ES-I3 (cell line): Measurements from ENCODE around the gene CD47.
A peak's percentile ranks its signal among the peaks of the same experiment; 100 is the strongest.

ENCODE experiments used
- H3K36me3 ChIP-seq: 2 replicates; pipeline ENCODE4 v1.6.1; 2013; ENCODE audit warnings: mild to moderate bottlenecking, low read length, control low read depth, moderate library complexity; ENCODE audit not compliant: insufficient read depth
- H3K4me1 ChIP-seq: 2 replicates; pipeline ENCODE4 v1.6.1; 2013; ENCODE audit warnings: mild to moderate bottlenecking, control low read depth, low read length; ENCODE audit not compliant: insufficient read depth
- H3K9ac ChIP-seq: 2 replicates; pipeline ENCODE4 v1.6.1; 2013; ENCODE audit warnings: low read depth, mild to moderate bottlenecking, low read length, moderate library complexity
- H3K9me3 ChIP-seq: 2 replicates; pipeline ENCODE4 v1.6.1; 2013; ENCODE audit warnings: mild to moderate bottlenecking, low read length, moderate library complexity; ENCODE audit not compliant: control insufficient read depth, insufficient read depth

Gene CD47

GRCh38 chr3:108090701-108091497 lies at the start of gene CD47:
TSS of gene CD47 (minus strand) at chr3:108091031. CDS start at chr3:108090908, 123 bp downstream.
- Histone ChIP-seq H3K36me3 (no peaks in the 10 kb centered on the region), H3K9ac (peak within 1 kb of the TSS; percentile 99), H3K4me1 (no peaks in the 10 kb centered on the region), H3K9me3 (peaks cover 5% of the 10 kb centered on the region; the same call in 1 of the 2 replicates)

- no peaks in the 10 kb centered on the region for H3K4me1 ChIP-seq
- no peak overlapping the region for H3K9ac ChIP-seq
- no peaks in the 10 kb centered on the region for H3K36me3 ChIP-seq
- H3K9me3 ChIP-seq = no peaks in the 10 kb centered on the region
Observed at GRCh38 chr3:108137460-108137814, 46.6 kb upstream of the CD47 start.

- Histone ChIP-seq H3K36me3 (no peaks in the 10 kb centered on the region), H3K9ac (no peak overlapping the region), H3K9me3 (no peaks in the 10 kb centered on the region), H3K4me1 (no peaks in the 10 kb centered on the region)
Observed at GRCh38 chr3:108136561-108137459, 46.0 kb upstream of the CD47 start.

GRCh38 chr3:108134555-108134880 lies 43.7 kb upstream of the CD47 start:
- Histone ChIP-seq H3K36me3 (no peaks in the 10 kb centered on the region), H3K9me3 (no peaks in the 10 kb centered on the region), H3K4me1 (no peaks in the 10 kb centered on the region), H3K9ac (no peak overlapping the region)

GRCh38 chr3:108133858-108134554 lies 43.2 kb upstream of the CD47 start:
- no peaks in the 10 kb centered on the region for H3K4me1 ChIP-seq
- no peaks in the 10 kb centered on the region for H3K9me3 ChIP-seq
- no peaks in the 10 kb centered on the region for H3K36me3 ChIP-seq
- no peak overlapping the region for H3K9ac ChIP-seq

- Histone ChIP-seq H3K36me3 (no peaks in the 10 kb centered on the region), H3K9me3 (no peaks in the 10 kb centered on the region), H3K4me1 (no peaks in the 10 kb centered on the region), H3K9ac (no peak overlapping the region)
Observed at GRCh38 chr3:108133048-108133369, 42.2 kb upstream of the CD47 start.

DNA sequence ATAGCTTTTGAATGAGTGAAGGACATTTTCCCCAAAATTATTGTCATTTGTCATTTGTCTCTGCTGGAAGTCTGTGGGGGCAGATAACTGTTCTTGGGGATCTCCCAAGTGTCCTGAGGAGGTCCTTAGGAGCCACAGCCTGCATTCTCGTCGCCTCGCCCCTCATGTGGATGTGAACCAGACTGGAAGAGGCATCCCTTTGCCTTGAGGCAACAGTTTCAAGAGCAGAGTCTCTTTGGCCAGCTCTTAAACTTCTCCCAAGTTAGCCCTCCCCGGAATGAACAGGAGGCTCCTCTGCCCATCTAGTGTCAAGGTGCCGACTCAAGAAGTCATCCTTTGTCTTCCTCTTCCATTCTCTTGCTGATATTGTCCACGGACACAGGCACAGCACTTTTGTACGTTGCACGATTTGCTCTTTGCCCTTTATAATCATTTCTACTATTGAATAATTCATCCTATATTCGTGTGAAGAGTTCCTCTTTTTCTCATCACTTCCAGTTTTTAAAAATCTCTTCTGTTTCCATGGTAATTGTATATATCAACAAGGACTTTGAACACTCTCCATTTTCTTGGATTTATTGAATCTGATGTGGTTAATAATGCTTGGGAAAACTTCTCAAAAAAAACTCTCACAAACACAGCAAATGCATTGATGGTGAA lies 40.8 kb upstream of the CD47 start:
- Histone ChIP-seq H3K9ac (no peak overlapping the region), H3K36me3 (no peaks in the 10 kb centered on the region), H3K4me1 (no peaks in the 10 kb centered on the region), H3K9me3 (no peaks in the 10 kb centered on the region)

DNA sequence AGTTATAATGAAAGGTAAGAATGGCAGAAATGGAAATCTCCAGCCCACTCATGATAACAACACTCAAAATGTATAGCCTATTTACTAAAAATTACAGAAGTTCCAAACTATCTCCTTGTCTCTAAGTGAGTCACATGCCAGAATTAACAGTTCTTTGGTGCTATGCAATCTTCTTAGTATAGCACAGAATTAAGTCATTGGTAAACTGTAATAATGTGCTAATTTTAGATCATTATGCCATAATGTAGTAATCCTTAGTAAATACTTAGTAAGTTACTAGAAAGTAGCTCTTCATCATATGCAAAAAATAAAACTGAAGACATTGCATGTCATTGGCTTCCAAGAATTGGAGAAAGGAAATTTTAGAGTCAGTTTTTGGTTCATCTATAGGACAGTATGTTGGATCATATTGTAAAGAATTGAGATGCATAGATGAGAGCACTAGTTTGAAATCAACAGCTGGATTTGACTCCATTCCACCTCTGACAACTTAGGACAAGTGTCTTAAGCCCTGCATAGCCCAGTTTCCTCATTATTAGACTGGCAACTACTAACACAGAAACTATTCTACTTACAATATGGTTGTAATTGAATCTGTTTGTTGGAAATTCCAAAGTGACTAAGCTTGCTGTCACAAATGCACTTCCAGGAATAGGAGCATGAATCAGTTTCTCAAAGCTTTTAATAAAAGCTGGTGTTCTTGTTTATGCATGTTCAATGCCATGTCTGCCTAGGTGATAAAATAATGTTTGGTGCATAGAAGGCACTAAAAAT lies 40.1 kb upstream of the CD47 start:
- Histone ChIP-seq H3K4me1 (no peaks in the 10 kb centered on the region), H3K9ac (no peak overlapping the region), H3K36me3 (no peaks in the 10 kb centered on the region), H3K9me3 (no peaks in the 10 kb centered on the region)

GRCh38 chr3:108130236-108130635 lies 39.4 kb upstream of the CD47 start:
- no peaks in the 10 kb centered on the region for H3K9me3 ChIP-seq
- no peak overlapping the region for H3K9ac ChIP-seq
- H3K36me3 ChIP-seq = no peaks in the 10 kb centered on the region
- no peaks in the 10 kb centered on the region for H3K4me1 ChIP-seq

DNA sequence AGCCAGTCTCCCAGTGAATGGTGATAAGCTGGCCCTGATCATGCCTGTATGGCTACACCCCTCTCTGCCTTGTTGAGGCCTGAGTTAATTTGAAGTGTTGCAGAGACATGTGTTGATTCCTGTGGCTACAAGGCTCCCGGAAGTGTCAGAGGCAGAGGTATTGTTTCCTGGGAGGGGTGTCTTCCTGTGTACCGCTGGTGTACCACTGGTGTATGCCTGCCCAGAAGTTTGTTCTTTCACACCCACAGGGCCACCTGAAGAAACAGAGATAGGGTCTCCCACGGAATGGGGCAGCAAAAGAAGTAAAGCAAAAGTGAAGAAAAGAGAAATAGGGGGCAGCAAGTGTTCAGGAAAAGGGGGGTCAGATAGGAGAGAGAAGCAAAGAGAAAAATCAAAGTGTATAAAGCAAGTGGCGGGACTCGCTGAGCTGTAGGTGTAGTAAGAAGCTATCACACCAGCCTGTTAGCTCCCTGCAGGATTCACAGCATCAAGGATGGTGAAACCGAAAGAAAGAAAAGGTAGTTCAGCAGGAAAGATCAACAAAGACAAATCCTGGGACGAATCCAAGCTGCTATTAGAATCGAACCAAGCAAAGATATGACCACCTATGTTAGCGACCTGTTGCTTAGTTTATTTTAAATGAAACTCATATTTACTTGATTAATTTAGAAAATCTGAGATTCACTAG lies 36.6 kb upstream of the CD47 start:
- H3K4me1 ChIP-seq = no peaks in the 10 kb centered on the region
- H3K36me3 ChIP-seq = no peaks in the 10 kb centered on the region

DNA sequence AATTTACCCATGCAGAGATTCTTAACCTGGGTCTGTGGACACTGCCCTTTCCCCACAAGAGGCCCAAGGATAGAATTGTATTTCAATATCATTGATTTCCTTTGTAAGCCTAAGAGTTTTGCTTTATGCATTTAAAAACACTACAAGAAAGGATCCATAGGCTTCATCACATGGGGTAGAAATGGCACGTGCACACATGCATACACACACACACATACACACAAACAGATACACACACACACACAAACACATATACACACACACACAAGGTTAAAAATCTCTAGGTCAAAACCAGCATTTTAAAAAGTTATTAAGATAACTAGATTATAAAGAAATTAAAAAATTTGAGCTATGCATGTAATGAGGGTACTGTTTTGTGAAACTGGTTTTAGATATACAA lies 35.5 kb upstream of the CD47 start:
- Histone ChIP-seq H3K36me3 (no peaks in the 10 kb centered on the region), H3K4me1 (no peaks in the 10 kb centered on the region), H3K9ac (no peak overlapping the region), H3K9me3 (no peaks in the 10 kb centered on the region)

More for the DNA sequence above, 36.6 kb upstream of the CD47 start:
- H3K9me3 ChIP-seq = no peaks in the 10 kb centered on the region
- H3K9ac ChIP-seq = no peak overlapping the region

- no peaks in the 10 kb centered on the region for H3K4me1 ChIP-seq
- H3K9ac ChIP-seq = no peak overlapping the region
- H3K36me3 ChIP-seq = no peaks in the 10 kb centered on the region
- H3K9me3 ChIP-seq = no peaks in the 10 kb centered on the region
Observed at GRCh38 chr3:108125550-108126071, 34.8 kb upstream of the CD47 start.

DNA sequence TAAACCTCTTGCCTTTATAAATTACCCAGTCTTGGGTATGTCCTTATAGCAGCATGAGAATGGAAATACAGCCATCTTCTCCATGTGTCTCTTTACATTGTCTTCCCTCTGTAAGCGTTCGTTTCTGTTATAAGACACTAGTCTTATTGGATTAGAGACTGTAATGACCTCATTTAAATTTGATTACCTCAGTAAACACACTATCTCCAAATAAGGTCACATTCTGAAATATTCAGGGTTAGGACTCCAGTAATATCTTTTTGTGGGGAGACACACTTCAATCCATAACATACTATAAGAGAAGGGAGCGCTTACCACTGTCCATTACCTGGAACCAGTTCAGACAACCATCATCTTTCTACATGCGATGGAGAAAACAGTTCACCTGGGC lies 34.3 kb upstream of the CD47 start:
- Histone ChIP-seq H3K9ac (no peak overlapping the region), H3K36me3 (no peaks in the 10 kb centered on the region), H3K9me3 (no peaks in the 10 kb centered on the region), H3K4me1 (no peaks in the 10 kb centered on the region)
